ENCODE results near the gene PLPP4. TPM values are rescaled to one million over a fixed set of nuclear protein-coding genes. Genes with fewer than 3 reads are reported as not detected.

Gene PLPP4
- total RNA-seq, 4 donors from 2014 or later: 0.54 to 2.7 TPM; not detected in 2

- Histone ChIP-seq H3K36me3 (no peaks in the 10 kb centered on the region), H3K27ac (no peak overlapping the region), H3K4me3 (replicated peaks in 1 of 3) (no peak overlapping the region), H3K27me3 (no peaks in the 10 kb centered on the region), H3K9me3 (no peaks in the 10 kb centered on the region), H3K4me1 (no peaks in the 10 kb centered on the region)
- WGBS, 2 donors: 27 to 30% methylated on average over 11 of the region's 11 CpGs
- TF ChIP-seq CTCF (IDR thresholded peaks at IDR 0.05) (no peak), POLR2A (IDR thresholded peaks at IDR 0.05) (no peak)
- DNase-seq: peak; percentile 6 to 46
- intact Hi-C loops (cut with DNase I): no loop called here
Observed at GRCh38 chr10:120514035-120514620, 57.1 kb downstream of the PLPP4 start.

- no peak for DNase-seq
- no peaks in the 10 kb centered on the region for H3K4me1 ChIP-seq
- intact Hi-C loops (cut with DNase I): no loop called here
- H3K27me3 ChIP-seq: no peaks in the 10 kb centered on the region
- H3K27ac ChIP-seq: no peak overlapping the region
- no peak for TF ChIP-seq POLR2A (IDR thresholded peaks at IDR 0.05)
- no peak for TF ChIP-seq CTCF (IDR thresholded peaks at IDR 0.05)
- WGBS, 2 donors: 66 to 70% methylated on average over 2 of the region's 2 CpGs
- H3K9me3 ChIP-seq: no peaks in the 10 kb centered on the region
- no peaks in the 10 kb centered on the region for H3K36me3 ChIP-seq
- H3K4me3 ChIP-seq (replicated peaks in 1 of 3): no peak overlapping the region
Observed at GRCh38 chr10:120514959-120515358, 57.9 kb downstream of the PLPP4 start.

DNA sequence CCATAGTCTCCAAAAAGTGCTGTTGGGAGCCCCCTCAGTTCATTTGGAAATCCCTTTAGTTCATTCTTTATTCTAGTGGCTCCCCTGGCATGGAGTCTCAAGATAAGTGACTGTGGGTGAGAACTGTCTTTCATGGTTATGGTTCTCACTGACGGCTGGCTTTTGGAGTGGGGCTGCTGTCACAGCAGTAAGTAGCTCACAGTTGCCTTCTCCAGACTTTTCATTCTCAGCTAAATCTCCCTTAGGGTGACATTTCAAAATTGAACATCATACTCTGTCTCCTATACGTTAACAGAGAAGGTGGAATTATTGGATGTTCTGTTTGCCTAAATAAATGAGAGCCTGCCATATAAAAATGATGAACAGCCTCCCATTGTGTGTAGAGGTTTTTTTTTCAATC, 58.7 kb downstream of the PLPP4 start:
- intact Hi-C loops (cut with DNase I): no loop called here
- H3K36me3 ChIP-seq: no peaks in the 10 kb centered on the region
- no peak for DNase-seq
- H3K27ac ChIP-seq: no peak overlapping the region
- H3K4me3 ChIP-seq (replicated peaks in 1 of 3): no peak overlapping the region
- H3K4me1 ChIP-seq: no peaks in the 10 kb centered on the region
- TF ChIP-seq CTCF (IDR thresholded peaks at IDR 0.05): no peak
- TF ChIP-seq POLR2A (IDR thresholded peaks at IDR 0.05): no peak
- 67 to 76% methylated on average over 2 of the region's 2 CpGs for WGBS, 2 donors
- H3K27me3 ChIP-seq: no peaks in the 10 kb centered on the region
- no peaks in the 10 kb centered on the region for H3K9me3 ChIP-seq

DNA sequence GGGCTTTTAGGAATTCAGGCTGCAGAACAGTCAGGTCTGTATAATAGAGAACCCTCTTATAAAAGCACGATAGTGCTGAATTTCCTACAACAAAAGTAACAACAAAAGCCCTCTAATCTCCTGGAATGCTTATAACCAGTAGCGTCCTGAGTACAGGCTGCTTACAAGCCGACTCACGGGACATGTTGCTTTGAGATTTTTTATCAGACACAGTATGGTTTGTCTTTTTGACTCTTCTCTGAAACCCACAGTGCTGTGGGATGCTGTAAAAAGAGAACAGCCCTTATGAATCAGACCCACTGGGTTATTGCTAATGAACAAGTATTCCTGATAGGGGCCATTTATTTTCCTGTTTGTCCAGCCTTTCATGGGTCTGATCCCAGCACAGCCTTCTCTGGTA, 59.4 kb downstream of the PLPP4 start:
- Histone ChIP-seq H3K27me3 (no peaks in the 10 kb centered on the region), H3K36me3 (no peaks in the 10 kb centered on the region), H3K27ac (no peak overlapping the region), H3K4me1 (no peaks in the 10 kb centered on the region), H3K4me3 (replicated peaks in 1 of 3) (no peak overlapping the region), H3K9me3 (no peaks in the 10 kb centered on the region)
- TF ChIP-seq CTCF (IDR thresholded peaks at IDR 0.05) (no peak), POLR2A (IDR thresholded peaks at IDR 0.05) (no peak)
- WGBS, 2 donors: 61 to 76% methylated on average over 4 of the region's 4 CpGs
- intact Hi-C loops (cut with DNase I): no loop called here
- no peak for DNase-seq

DNA sequence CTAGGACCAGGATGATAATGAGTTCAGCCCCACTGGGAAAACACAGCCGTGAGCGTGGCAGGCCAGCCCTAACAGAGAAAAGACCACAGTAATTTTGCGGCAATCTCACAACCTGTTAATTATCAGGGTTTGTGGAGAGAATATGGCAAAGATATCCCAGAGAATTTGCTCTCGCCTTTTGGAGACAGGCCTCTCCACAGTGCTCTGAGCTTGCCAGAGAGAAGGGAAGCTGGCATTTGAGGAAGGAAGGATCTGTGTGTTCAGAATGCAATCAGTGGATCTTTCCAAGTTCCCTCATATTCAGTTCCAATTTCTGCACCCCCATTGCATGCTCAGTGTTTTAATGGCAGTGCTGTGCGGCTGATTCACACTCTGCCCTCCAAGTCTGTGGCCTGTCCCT, 60.2 kb downstream of the PLPP4 start:
- H3K9me3 ChIP-seq: no peaks in the 10 kb centered on the region
- no peak overlapping the region for H3K27ac ChIP-seq
- H3K36me3 ChIP-seq: no peaks in the 10 kb centered on the region
- WGBS, 2 donors: 73 to 75% methylated on average over 5 of the region's 5 CpGs
- intact Hi-C loops (cut with DNase I): no loop called here
- no peak for TF ChIP-seq POLR2A (IDR thresholded peaks at IDR 0.05)
- no peak for TF ChIP-seq CTCF (IDR thresholded peaks at IDR 0.05)
- no peak overlapping the region for H3K4me3 ChIP-seq (replicated peaks in 1 of 3)
- no peaks in the 10 kb centered on the region for H3K27me3 ChIP-seq
- no peak for DNase-seq
- no peaks in the 10 kb centered on the region for H3K4me1 ChIP-seq
